Cardiac muscle cell (in vitro differentiated cells and primary cell): ENCODE data around the gene ZNF558. TPM values are rescaled to one million over a fixed set of nuclear protein-coding genes. Genes with fewer than 3 reads are reported as not detected.
A peak's percentile ranks its signal among the peaks of the same experiment; 100 is the strongest.

Experiments
- DNase-seq, 2 donors: peaks; one replicate each; pipeline versions ENCODE4 v3.0.0 to v3.0.0-alpha.2; 2010 to 2017; ENCODE audit warnings: low read depth in 1 of 2, low spot score in 1 of 2
- H3K27ac ChIP-seq: fragments of 200-600 bp; sonication (generic); 2 replicates; pipeline ENCODE4 v1.5.1; 2016
- H3K27me3 ChIP-seq: fragments of 200-600 bp; sonication (generic); 2 replicates; pipeline ENCODE4 v1.6.0; 2016; ENCODE audit warnings: control low read depth
- H3K36me3 ChIP-seq: fragments of 200-600 bp; sonication (generic); 2 replicates; pipeline ENCODE4 v1.5.1; 2016; ENCODE audit warnings: control low read depth
- H3K4me1 ChIP-seq: fragments of 200-600 bp; sonication (generic); 2 replicates; pipeline ENCODE4 v1.8.1; 2017; ENCODE audit warnings: low read depth, mild to moderate bottlenecking, mixed run types
- H3K4me3 ChIP-seq: fragments of 200-600 bp; sonication (generic); 2 replicates; pipeline ENCODE4 v1.5.1; 2016; ENCODE audit warnings: mild to moderate bottlenecking
- H3K9me3 ChIP-seq: fragments of 200-600 bp; sonication (generic); 2 replicates; pipeline ENCODE4 v1.5.1; 2017; ENCODE audit warnings: low read depth, mild to moderate bottlenecking, control low read depth
- polyA plus RNA-seq: library from polyadenylated mRNA; unstranded; fragments of >200 nt; fragmentation: Nextera tagmentation; extraction: Ambion mirVana; gene quantifications from 2 replicates; pipeline ENCODE4 v1.2.1, GENCODE V29; 2016
- total RNA-seq: library from RNA; depleted of rRNA; stranded (reverse); fragments of >200 nt; gene quantifications from 2 replicates; pipeline ENCODE4 v1.2.3, GENCODE V29; 2016
- TF ChIP-seq, protein P1 (sequence below): IDR thresholded peaks from 2 replicates; pipeline ENCODE4 v1.5.1; 2012; ENCODE audit warnings: low read depth, mild to moderate bottlenecking, low read length

Gene ZNF558
- not detected in 2 replicates for total RNA-seq
- polyA plus RNA-seq = not detected in 2 replicates

DNA sequence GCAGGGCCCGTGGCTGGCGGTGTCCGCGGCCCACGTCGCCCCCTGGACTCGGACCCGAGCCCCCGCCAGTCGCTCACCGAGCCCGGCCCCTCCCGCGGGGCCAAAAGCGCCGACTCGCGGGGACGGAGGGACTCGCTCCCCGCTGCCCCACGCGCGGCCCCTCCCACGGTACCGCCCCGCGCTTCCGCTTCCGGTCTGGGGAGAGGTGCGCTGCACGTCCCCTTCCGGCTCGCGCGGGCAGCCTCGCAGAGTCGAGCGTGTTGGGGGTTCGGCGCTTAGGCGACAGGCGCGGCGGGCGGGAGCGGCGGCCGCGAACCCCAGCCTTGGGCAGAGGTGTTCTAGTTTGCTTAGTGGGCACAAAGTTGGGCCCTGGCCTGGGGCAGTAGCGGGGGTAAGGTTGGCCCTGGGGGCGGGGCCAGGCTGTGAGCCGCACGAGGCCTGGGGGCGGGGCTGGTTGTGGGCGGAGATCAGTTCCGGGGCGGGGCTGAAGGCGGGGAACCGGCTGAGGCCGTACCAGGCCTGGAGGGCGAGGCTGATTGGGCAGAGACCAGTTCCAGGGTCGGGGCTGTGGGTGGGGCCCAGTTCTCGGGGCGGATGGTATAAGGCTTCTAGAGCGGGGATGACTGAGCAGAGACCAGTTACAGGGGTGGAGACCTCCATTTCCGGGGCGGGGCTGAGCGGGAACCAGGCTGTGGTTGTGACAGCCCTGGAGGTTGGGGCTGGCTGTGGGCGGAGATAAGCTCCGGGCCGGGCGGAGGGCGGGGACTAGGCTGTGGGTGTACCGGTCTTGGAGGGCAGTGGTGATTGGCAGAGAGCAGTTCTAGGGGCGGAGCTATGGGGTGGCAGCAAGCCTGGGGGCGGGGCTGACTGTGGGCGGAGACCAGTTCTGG lies at the start of gene ZNF558, which contains the start of gene MBD3L1:
Gene ZNF558 (minus strand): TSS at position 173 of the 890 bp plus-strand sequence. CDS start 9,645 bp downstream, outside the sequence.
Gene MBD3L1 (plus strand): TSS at position 246 of the 890 bp plus-strand sequence. CDS start 10,302 bp downstream, outside the sequence.
- TF ChIP-seq, protein P1, sequence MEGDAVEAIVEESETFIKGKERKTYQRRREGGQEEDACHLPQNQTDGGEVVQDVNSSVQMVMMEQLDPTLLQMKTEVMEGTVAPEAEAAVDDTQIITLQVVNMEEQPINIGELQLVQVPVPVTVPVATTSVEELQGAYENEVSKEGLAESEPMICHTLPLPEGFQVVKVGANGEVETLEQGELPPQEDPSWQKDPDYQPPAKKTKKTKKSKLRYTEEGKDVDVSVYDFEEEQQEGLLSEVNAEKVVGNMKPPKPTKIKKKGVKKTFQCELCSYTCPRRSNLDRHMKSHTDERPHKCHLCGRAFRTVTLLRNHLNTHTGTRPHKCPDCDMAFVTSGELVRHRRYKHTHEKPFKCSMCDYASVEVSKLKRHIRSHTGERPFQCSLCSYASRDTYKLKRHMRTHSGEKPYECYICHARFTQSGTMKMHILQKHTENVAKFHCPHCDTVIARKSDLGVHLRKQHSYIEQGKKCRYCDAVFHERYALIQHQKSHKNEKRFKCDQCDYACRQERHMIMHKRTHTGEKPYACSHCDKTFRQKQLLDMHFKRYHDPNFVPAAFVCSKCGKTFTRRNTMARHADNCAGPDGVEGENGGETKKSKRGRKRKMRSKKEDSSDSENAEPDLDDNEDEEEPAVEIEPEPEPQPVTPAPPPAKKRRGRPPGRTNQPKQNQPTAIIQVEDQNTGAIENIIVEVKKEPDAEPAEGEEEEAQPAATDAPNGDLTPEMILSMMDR = peak; percentile 33
- H3K36me3 ChIP-seq = no peaks in the 10 kb centered on the region

DNA sequence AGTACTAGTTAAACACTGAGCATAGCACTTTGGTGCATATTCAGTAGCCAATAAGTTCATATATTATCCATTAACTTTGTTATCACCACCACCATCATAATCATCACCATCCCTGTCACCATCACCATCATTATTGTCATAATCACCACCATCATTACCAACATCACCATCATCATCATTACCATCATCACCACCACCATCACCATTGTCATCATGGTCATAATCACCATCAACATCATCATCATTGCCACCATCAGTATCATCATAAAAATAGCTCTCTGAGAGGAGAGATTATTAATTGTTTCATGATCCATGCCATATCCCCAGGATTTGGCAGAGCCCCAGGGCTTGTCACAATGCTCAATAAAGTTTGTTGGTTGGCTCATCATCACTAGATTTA lies 49.4 kb upstream of the ZNF558 start:
- peaks cover 2% of the 10 kb centered on the region for H3K9me3 ChIP-seq

More for the DNA sequence above, at the start of gene ZNF558, which contains the start of gene MBD3L1:
- no peaks in the 10 kb centered on the region for H3K27me3 ChIP-seq
- no peaks in the 10 kb centered on the region for H3K9me3 ChIP-seq
- DNase-seq = peak in 1 of 2 donors; percentile 99
- no peaks in the 10 kb centered on the region for H3K4me1 ChIP-seq
- no peak within 1 kb of the TSS for H3K27ac ChIP-seq
- no peak within 1 kb of the TSS for H3K4me3 ChIP-seq

DNA sequence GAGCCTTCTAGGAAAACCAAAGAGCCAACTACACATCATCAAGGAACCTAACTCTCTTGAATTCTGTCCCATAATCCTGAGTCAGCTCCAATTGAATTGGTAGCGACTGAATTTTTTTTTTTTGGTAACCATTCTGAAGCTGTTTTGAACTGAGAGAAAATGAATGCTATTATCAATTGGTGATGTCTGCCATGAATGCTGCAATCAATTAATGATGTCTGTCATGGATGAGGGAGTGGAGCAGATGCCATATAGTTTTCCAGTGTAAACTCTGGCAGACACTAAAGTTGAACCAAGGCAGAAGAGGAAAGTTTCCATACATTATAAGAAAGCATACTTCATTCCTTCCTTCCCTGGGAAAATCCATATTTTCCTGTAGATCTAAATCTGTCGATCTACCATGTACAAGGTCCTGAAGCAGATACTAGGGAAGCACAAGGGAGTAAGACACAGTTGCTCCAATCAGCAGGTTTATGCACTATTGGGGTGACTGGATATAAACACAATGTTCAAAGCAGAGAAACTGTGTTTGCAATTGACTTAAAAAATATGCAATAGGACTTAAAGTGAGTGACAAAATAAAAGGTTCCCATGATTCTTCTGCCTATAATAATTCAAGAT lies 48.9 kb upstream of the ZNF558 start:
- TF ChIP-seq, protein P1 = no peak
- H3K36me3 ChIP-seq = no peaks in the 10 kb centered on the region
- H3K4me1 ChIP-seq = no peaks in the 10 kb centered on the region
- H3K4me3 ChIP-seq = no peak overlapping the region
- H3K9me3 ChIP-seq = peaks cover 2% of the 10 kb centered on the region
- no peaks in the 10 kb centered on the region for H3K27me3 ChIP-seq
- no peak for DNase-seq
- no peak overlapping the region for H3K27ac ChIP-seq

More for the DNA sequence above, 49.4 kb upstream of the ZNF558 start:
- H3K36me3 ChIP-seq = no peaks in the 10 kb centered on the region
- no peak overlapping the region for H3K27ac ChIP-seq
- no peaks in the 10 kb centered on the region for H3K4me1 ChIP-seq
- H3K27me3 ChIP-seq = no peaks in the 10 kb centered on the region
- TF ChIP-seq, protein P1 = no peak
- no peak for DNase-seq
- H3K4me3 ChIP-seq = no peak overlapping the region

DNA sequence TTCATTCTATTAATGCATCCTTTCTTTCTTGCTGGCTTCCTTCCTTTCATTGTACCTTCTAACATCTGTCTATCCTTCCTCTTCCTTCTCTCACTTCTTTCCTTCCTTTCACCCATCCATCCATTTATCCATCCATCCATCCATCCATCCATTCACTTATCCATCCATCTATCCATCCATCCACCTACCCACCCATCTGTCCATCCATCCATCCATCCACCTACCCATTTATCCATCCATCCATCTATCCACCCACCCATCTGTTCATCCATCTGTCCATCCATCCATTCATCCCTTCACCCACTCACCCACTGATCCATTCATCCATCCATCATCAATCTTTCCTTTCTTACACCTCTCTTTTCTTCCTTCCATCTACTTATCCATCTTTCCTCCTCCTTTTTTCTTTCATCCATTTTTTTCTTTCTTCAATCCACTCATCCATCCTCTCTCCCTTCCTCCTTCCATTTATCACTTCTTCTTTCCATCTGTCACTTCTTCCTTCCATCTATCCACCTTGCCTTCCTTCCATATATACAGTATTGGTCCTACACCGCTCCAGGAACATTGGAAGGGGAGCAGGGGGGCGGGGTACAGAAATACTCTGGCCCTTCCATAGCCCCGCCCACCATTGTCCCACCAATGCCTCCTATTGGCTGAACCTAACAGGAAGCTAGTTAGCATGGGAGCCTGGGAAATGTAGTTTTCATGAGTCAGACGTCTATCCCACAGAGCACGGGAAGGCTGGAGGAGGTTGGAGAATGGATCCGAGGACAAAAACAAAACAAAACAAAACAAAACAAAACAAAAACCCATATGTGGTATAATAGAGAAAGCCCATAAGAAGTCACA lies 46.0 kb upstream of the ZNF558 start:
- TF ChIP-seq, protein P1 = no peak

DNA sequence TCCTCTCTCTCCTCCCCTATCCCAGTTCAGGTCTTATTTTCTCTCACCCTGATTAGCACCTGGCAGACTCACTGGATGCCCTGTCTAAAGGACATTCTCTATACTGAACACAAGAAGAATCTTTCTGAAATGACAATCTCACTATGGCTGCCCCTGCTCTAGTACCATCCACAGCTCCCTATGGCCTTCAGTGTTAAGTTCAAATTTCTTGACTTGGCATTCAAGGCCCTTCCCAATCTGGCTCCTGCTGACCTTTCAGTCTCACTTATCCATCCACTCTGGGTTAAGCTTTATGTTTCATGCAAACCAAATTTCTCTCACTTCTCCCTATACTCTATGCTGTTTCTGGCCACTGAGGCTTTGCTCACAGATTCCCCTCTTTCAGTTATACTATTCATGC lies 34.2 kb upstream of the ZNF558 start:
- Histone ChIP-seq H3K27me3 (no peaks in the 10 kb centered on the region), H3K27ac (no peak overlapping the region), H3K4me3 (no peak overlapping the region), H3K36me3 (no peaks in the 10 kb centered on the region), H3K9me3 (no peaks in the 10 kb centered on the region), H3K4me1 (no peaks in the 10 kb centered on the region)
- DNase-seq = no peak
- TF ChIP-seq, protein P1 = no peak

More for the DNA sequence above, 46.0 kb upstream of the ZNF558 start:
- DNase-seq = no peak
- Histone ChIP-seq H3K27me3 (no peaks in the 10 kb centered on the region), H3K4me3 (no peak overlapping the region), H3K9me3 (peaks cover 2% of the 10 kb centered on the region), H3K27ac (no peak overlapping the region), H3K36me3 (no peaks in the 10 kb centered on the region), H3K4me1 (no peaks in the 10 kb centered on the region)
